ENCODE measurements around the gene TXNIP.
A peak's percentile ranks its signal among the peaks of the same experiment; 100 is the strongest.

TXNIP gene

GRCh38 chr1:145983960-145984830, 12.2 kb downstream of the TXNIP start:
- no peak for TF ChIP-seq ZNF70 (CRISPR knock-in tag; IDR thresholded peaks at IDR 0.05)
- no peak for TF ChIP-seq TOX (CRISPR knock-in tag; IDR thresholded peaks at IDR 0.05; ENCODE audit: borderline replicate concordance)
- no peak for ATAC-seq

GRCh38 chr1:145983206-145983675, 13.1 kb downstream of the TXNIP start:
- TF ChIP-seq SNAI2 (CRISPR knock-in tag; IDR thresholded peaks at IDR 0.05) (no peak), CSDC2 (CRISPR knock-in tag; IDR thresholded peaks at IDR 0.05) (no peak)

GRCh38 chr1:145982010-145982723, 14.2 kb downstream of the TXNIP start:
- TF ChIP-seq ISL1 (CRISPR knock-in tag; IDR thresholded peaks at IDR 0.05) (no peak), PPARA (CRISPR knock-in tag; IDR thresholded peaks at IDR 0.05; ENCODE audit: borderline replicate concordance) (no peak), CSDC2 (CRISPR knock-in tag; IDR thresholded peaks at IDR 0.05) (no peak)
- ATAC-seq = no peak

More at GRCh38 chr1:145983206-145983675, 13.1 kb downstream of the TXNIP start:
- ATAC-seq = no peak

- ATAC-seq = no peak
- TF ChIP-seq RARB (CRISPR knock-in tag; IDR thresholded peaks at IDR 0.05) (no peak), OSR1 (CRISPR knock-in tag; IDR thresholded peaks at IDR 0.05) (no peak), ZNF8 (CRISPR knock-in tag; IDR thresholded peaks at IDR 0.05) (no peak), ARNTL (CRISPR knock-in tag; IDR thresholded peaks at IDR 0.05; ENCODE audit: borderline replicate concordance, low read depth) (no peak), ZFP3 (CRISPR knock-in tag; IDR thresholded peaks at IDR 0.05) (no peak), CSRNP3 (CRISPR knock-in tag; IDR thresholded peaks at IDR 0.05) (no peak), TSHZ2 (CRISPR knock-in tag; IDR thresholded peaks at IDR 0.05) (no peak)
These were observed 15.9 kb downstream of the TXNIP start for GRCh38 chr1:145980457-145980994.

- no peak for ATAC-seq
- TF ChIP-seq ARNTL (CRISPR knock-in tag; IDR thresholded peaks at IDR 0.05; ENCODE audit: borderline replicate concordance, low read depth) (no peak), ZNF565 (CRISPR knock-in tag; conservative IDR thresholded peaks at IDR 0.05; ENCODE audit: low read depth) (no peak), CSDC2 (CRISPR knock-in tag; IDR thresholded peaks at IDR 0.05) (no peak), CSRNP3 (CRISPR knock-in tag; IDR thresholded peaks at IDR 0.05) (no peak), GLIS3 (CRISPR knock-in tag; IDR thresholded peaks at IDR 0.05) (no peak), CREB5 (CRISPR knock-in tag; IDR thresholded peaks at IDR 0.05; ENCODE audit: low read depth) (no peak), RARB (CRISPR knock-in tag; IDR thresholded peaks at IDR 0.05) (no peak), PATZ1 (CRISPR knock-in tag; IDR thresholded peaks at IDR 0.05; ENCODE audit: borderline replicate concordance) (no peak), ISL1 (CRISPR knock-in tag; IDR thresholded peaks at IDR 0.05) (no peak), ESRRG (CRISPR knock-in tag; IDR thresholded peaks at IDR 0.05) (no peak), POU6F1 (CRISPR knock-in tag; IDR thresholded peaks at IDR 0.05; ENCODE audit: borderline replicate concordance, low read depth) (peak; percentile 63; the same call in 1 of the 2 replicates), ZFP30 (CRISPR knock-in tag; IDR thresholded peaks at IDR 0.05) (no peak), ZNF8 (CRISPR knock-in tag; IDR thresholded peaks at IDR 0.05) (no peak), TOX (CRISPR knock-in tag; IDR thresholded peaks at IDR 0.05; ENCODE audit: borderline replicate concordance) (peak; percentile 2; the same call in 1 of the 2 replicates), OSR1 (CRISPR knock-in tag; IDR thresholded peaks at IDR 0.05) (peak; percentile 40; the same call in 1 of the 2 replicates)
These were observed 16.5 kb downstream of the TXNIP start for GRCh38 chr1:145979746-145980456.

Measured in SK-N-SH treated with all-trans-retinoic acid at 6 μM for 48 hours (cell line).